Neuronal stem cell (in vitro differentiated cells): ENCODE results near the gene FHL3.
"Not testable (repeated sequence)": the region's sequence is repeated elsewhere in the genome, so short reads cannot be mapped to it uniquely, and the experiment has no call there.

ENCODE experiments used
- DNase-seq: peaks from one replicate; pipeline ENCODE4 v3.0.0-alpha.2; 2013; ENCODE audit warnings: low spot score
- H2AFZ ChIP-seq: one replicate; pipeline ENCODE4 v1.6.1; 2013; ENCODE audit warnings: mild to moderate bottlenecking, low read length, inconsistent platforms
- H2AK5ac ChIP-seq: 2 replicates; pipeline ENCODE4 v1.6.1; 2013; ENCODE audit warnings: low read depth, mild to moderate bottlenecking, inconsistent platforms, low read length, moderate library complexity, mixed read lengths
- H2BK120ac ChIP-seq: 2 replicates; pipeline ENCODE4 v1.6.1; 2013; ENCODE audit warnings: low read depth, mild to moderate bottlenecking, inconsistent platforms, low read length, moderate library complexity, mixed read lengths
- H2BK12ac ChIP-seq: one replicate; pipeline ENCODE4 v1.6.1; 2013; ENCODE audit warnings: low read length, inconsistent platforms
- H2BK15ac ChIP-seq: 2 replicates; pipeline ENCODE4 v1.6.1; 2013; ENCODE audit warnings: mild to moderate bottlenecking, low read length, inconsistent platforms, mixed read lengths
- H2BK5ac ChIP-seq: one replicate; pipeline ENCODE4 v1.6.1; 2013; ENCODE audit warnings: inconsistent platforms, mild to moderate bottlenecking, low read length, moderate library complexity
- H3K14ac ChIP-seq: one replicate; pipeline ENCODE4 v1.6.1; 2013; ENCODE audit warnings: low read length, inconsistent platforms
- H3K18ac ChIP-seq: 2 replicates; pipeline ENCODE4 v1.6.1; 2013; ENCODE audit warnings: low read length, inconsistent platforms
- H3K23ac ChIP-seq: 2 replicates; pipeline ENCODE4 v1.6.1; 2013; ENCODE audit warnings: low read depth, mild to moderate bottlenecking, mixed read lengths, low read length, inconsistent platforms; ENCODE audit not compliant: poor library complexity
- H3K27ac ChIP-seq: replicated peaks from 3 replicates; pipeline ENCODE4 v1.5.1; 2013; ENCODE audit warnings: low read length, inconsistent platforms
- H3K27me3 ChIP-seq, 3 experiments: 2 replicates each; pipeline ENCODE4 v1.6.1; 2013; ENCODE audit warnings: low read length in 3 of 3, mild to moderate bottlenecking in 2 of 3, inconsistent platforms in 1 of 3, low read depth in 1 of 3, mixed read lengths in 1 of 3, moderate library complexity in 1 of 3; ENCODE audit not compliant: control insufficient read depth in 3 of 3, insufficient read depth in 3 of 3
- H3K36me3 ChIP-seq, 2 donors: replicated peaks in 1 of 2; 2 replicates each; pipeline ENCODE4 v1.6.1; 2013; ENCODE audit warnings: low read length in 2 of 2; ENCODE audit not compliant: control insufficient read depth in 2 of 2, insufficient read depth in 2 of 2
- H3K4ac ChIP-seq: 2 replicates; pipeline ENCODE4 v1.6.1; 2013; ENCODE audit warnings: inconsistent platforms, mild to moderate bottlenecking, low read length, moderate library complexity
- H3K4me1 ChIP-seq, 2 donors: 1 replicate in 1 of 2; 2 replicates in 1 of 2; pipeline ENCODE4 v1.6.1; 2013; ENCODE audit warnings: low read length in 2 of 2, low read depth in 1 of 2; ENCODE audit not compliant: control insufficient read depth in 2 of 2, insufficient read depth in 1 of 2
- H3K4me2 ChIP-seq: one replicate; pipeline ENCODE4 v1.6.1; 2013; ENCODE audit warnings: mild to moderate bottlenecking, low read length, inconsistent platforms; ENCODE audit not compliant: insufficient read depth, poor library complexity, severe bottlenecking
- H3K4me3 ChIP-seq, 2 donors: 2 replicates each; pipeline ENCODE4 v1.5.1; 2013; ENCODE audit warnings: low read length in 2 of 2, mild to moderate bottlenecking in 2 of 2, inconsistent platforms in 1 of 2, moderate library complexity in 1 of 2
- H3K79me1 ChIP-seq: one replicate; pipeline ENCODE4 v1.6.1; 2013; ENCODE audit warnings: low read depth, mild to moderate bottlenecking, inconsistent platforms, low read length, moderate library complexity
- H3K9ac ChIP-seq: one replicate; pipeline ENCODE4 v1.6.1; 2013; ENCODE audit warnings: mild to moderate bottlenecking, low read depth, low read length, inconsistent platforms; ENCODE audit not compliant: poor library complexity
- H3K9me3 ChIP-seq, 2 donors: replicated peaks in 1 of 2; 2 replicates each; pipeline versions ENCODE3 to v1.6.1; 2013; ENCODE audit warnings: low read length in 2 of 2, mild to moderate bottlenecking in 2 of 2, inconsistent platforms in 1 of 2, low read depth in 1 of 2, mixed read lengths in 1 of 2, moderate library complexity in 1 of 2; ENCODE audit not compliant: control insufficient read depth in 2 of 2, insufficient read depth in 1 of 2
- H4K8ac ChIP-seq: one replicate; pipeline ENCODE4 v1.6.1; 2013; ENCODE audit warnings: low read depth, mild to moderate bottlenecking, inconsistent platforms, low read length, moderate library complexity
- H4K91ac ChIP-seq: one replicate; pipeline ENCODE4 v1.6.1; 2013; ENCODE audit warnings: low read length, low read depth, mild to moderate bottlenecking, inconsistent platforms; ENCODE audit not compliant: poor library complexity
- WGBS, 2 donors: extraction: QIAGEN DNeasy Blood & Tissue Kit; methylation state at CpG; one replicate each; pipeline ENCODE4 v1.1.7; 2013; ENCODE audit warnings: missing lambda C conversion rate in 2 of 2, mixed read lengths in 1 of 2; ENCODE audit not compliant: insufficient read length in 2 of 2, insufficient replicate concordance in 1 of 2; ENCODE audit errors: extremely low coverage in 2 of 2; 5-methylcytosine and 5-hydroxymethylcytosine counted together

The FHL3 gene

GRCh38 chr1:37964106-37964505, 41.2 kb downstream of the FHL3 start:
- not testable (repeated sequence) for H3K79me1 ChIP-seq, H4K91ac ChIP-seq, H3K9me3 ChIP-seq, H3K27me3 ChIP-seq, H3K23ac ChIP-seq, H3K4me1 ChIP-seq, H2AFZ ChIP-seq, H2BK120ac ChIP-seq, H3K9ac ChIP-seq, H2BK5ac ChIP-seq, H2BK15ac ChIP-seq, H3K4ac ChIP-seq, DNase-seq, H3K4me3 ChIP-seq, H3K14ac ChIP-seq, H4K8ac ChIP-seq, H2AK5ac ChIP-seq, H3K18ac ChIP-seq, H3K27ac ChIP-seq, H3K4me2 ChIP-seq, H2BK12ac ChIP-seq
- peaks cover 27 to 86% of the 10 kb centered on the region in 2 donors for H3K36me3 ChIP-seq
- WGBS, 2 donors: no CpG with 5 or more reads among the region's 12 CpGs

DNA sequence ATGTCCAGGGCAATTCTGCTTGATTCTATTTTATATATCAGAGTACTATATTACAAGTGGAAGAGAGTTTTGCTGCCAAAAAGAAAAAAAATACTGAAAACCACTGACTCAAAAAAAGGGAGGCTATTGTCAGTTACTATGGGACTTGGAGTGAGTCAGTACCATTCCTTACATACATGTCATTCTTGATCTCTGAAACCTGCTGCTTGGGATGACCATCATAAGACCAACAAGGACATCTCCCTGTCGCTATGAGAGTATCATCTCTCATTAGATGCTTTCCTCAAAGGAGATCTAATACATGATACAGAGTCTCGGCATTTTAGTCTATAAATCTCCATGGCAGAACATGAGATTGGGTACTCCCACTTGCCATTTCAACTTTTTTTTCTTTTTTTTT, 46.6 kb downstream of the FHL3 start:
- peaks cover 22 to 66% of the 10 kb centered on the region in 2 donors for H3K36me3 ChIP-seq
- no peak overlapping the region for H3K27ac ChIP-seq
- H3K18ac ChIP-seq: no peak overlapping the region
- no peak overlapping the region for H2AFZ ChIP-seq
- no peak overlapping the region for H2AK5ac ChIP-seq
- H3K4me3 ChIP-seq: no peak overlapping the region
- no peaks in the 10 kb centered on the region for H3K27me3 ChIP-seq
- H2BK5ac ChIP-seq: no peak overlapping the region
- H2BK120ac ChIP-seq: no peak overlapping the region
- no peaks in the 10 kb centered on the region for H3K79me1 ChIP-seq
- no peak overlapping the region for H3K4me2 ChIP-seq
- no peak overlapping the region for H4K91ac ChIP-seq
- peaks cover 0 to 6% of the 10 kb centered on the region in 2 donors for H3K4me1 ChIP-seq
- DNase-seq: no peak
- no peak overlapping the region for H3K9ac ChIP-seq
- no peaks in the 10 kb centered on the region for H3K9me3 ChIP-seq
- no peak overlapping the region for H3K4ac ChIP-seq
- H3K23ac ChIP-seq: no peak overlapping the region
- H2BK12ac ChIP-seq: no peak overlapping the region
- no peak overlapping the region for H2BK15ac ChIP-seq
- no peak overlapping the region for H3K14ac ChIP-seq
- H4K8ac ChIP-seq: no peak overlapping the region
- WGBS, 2 donors: no CpG with 5 or more reads among the region's 2 CpGs

GRCh38 chr1:37955685-37956084, 49.6 kb downstream of the FHL3 start:
- Histone ChIP-seq H3K4ac (no peak overlapping the region), H3K79me1 (no peaks in the 10 kb centered on the region), H2BK15ac (no peak overlapping the region), H3K4me3 (no peak overlapping the region), H3K36me3 (peaks cover 19 to 44% of the 10 kb centered on the region in 2 donors), H3K18ac (no peak overlapping the region), H3K4me1 (peaks cover 0 to 9% of the 10 kb centered on the region in 2 donors), H2BK5ac (no peak overlapping the region), H4K91ac (no peak overlapping the region), H4K8ac (no peak overlapping the region), H3K27ac (no peak overlapping the region), H3K9me3 (no peaks in the 10 kb centered on the region), H3K14ac (no peak overlapping the region), H2AFZ (no peak overlapping the region), H2BK120ac (no peak overlapping the region), H3K9ac (no peak overlapping the region), H3K23ac (no peak overlapping the region), H3K4me2 (no peak overlapping the region), H3K27me3 (no peaks in the 10 kb centered on the region), H2BK12ac (no peak overlapping the region), H2AK5ac (no peak overlapping the region)
- no peak for DNase-seq
- no CpG with 5 or more reads among the region's 3 CpGs for WGBS, 2 donors

- no CpG with 5 or more reads among the region's 3 CpGs for WGBS, 2 donors
- H3K4ac ChIP-seq: no peak overlapping the region
- H3K27me3 ChIP-seq: no peaks in the 10 kb centered on the region
- H3K18ac ChIP-seq: no peak overlapping the region
- no peak overlapping the region for H2BK5ac ChIP-seq
- no peak overlapping the region for H3K14ac ChIP-seq
- no peak overlapping the region for H4K8ac ChIP-seq
- no peak overlapping the region for H2BK120ac ChIP-seq
- peaks cover 16 to 33% of the 10 kb centered on the region in 2 donors for H3K36me3 ChIP-seq
- no peaks in the 10 kb centered on the region for H3K79me1 ChIP-seq
- no peak overlapping the region for H2BK12ac ChIP-seq
- no peak overlapping the region for H3K9ac ChIP-seq
- no peak overlapping the region for H2AK5ac ChIP-seq
- H3K27ac ChIP-seq: no peak overlapping the region
- H3K4me3 ChIP-seq: no peak overlapping the region
- no peak for DNase-seq
- no peaks in the 10 kb centered on the region for H3K9me3 ChIP-seq
- no peak overlapping the region for H4K91ac ChIP-seq
- H3K4me1 ChIP-seq: peaks cover 0 to 9% of the 10 kb centered on the region in 2 donors
- H2BK15ac ChIP-seq: no peak overlapping the region
- no peak overlapping the region for H3K4me2 ChIP-seq
- H3K23ac ChIP-seq: no peak overlapping the region
- no peak overlapping the region for H2AFZ ChIP-seq
Observed at GRCh38 chr1:37954316-37954971, 50.9 kb downstream of the FHL3 start.
